GM18868 (cell line): ENCODE results near the gene RC3H1.
"Not testable (repeated sequence)": the region's sequence is repeated elsewhere in the genome, so short reads cannot be mapped to it uniquely, and the experiment has no call there.

Experiments used
- ATAC-seq: cut with Tn5 transposase; IDR thresholded peaks from one replicate; pipeline ENCODE4 v1.9.1; 2021; ENCODE audit warnings: mild to moderate bottlenecking, moderate library complexity; ENCODE audit not compliant: unreplicated experiment

RC3H1 gene

GRCh38 chr1:174031099-174031498 lies 8.9 kb upstream of the RC3H1 start:
- ATAC-seq, result no peak

DNA sequence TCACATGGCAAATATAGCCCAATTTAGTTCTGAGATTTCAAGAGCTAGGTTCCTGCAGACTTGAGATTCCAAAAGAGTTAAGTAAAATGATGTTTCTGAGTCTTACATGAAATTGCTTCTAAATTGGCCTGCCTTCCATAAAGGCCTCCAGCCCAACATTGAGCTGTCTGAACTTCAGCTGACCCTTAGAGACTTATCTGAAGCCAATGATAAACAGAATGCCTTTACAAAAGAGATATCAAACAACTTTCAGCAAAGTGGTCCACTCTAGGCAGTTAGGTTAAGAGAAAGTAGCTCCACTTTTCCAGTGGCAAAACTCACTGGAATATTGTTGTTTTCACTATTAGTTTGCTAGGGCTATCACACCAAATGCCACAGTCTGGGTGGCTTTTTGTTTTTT lies 6.3 kb upstream of the RC3H1 start:
- ATAC-seq, result no peak

DNA sequence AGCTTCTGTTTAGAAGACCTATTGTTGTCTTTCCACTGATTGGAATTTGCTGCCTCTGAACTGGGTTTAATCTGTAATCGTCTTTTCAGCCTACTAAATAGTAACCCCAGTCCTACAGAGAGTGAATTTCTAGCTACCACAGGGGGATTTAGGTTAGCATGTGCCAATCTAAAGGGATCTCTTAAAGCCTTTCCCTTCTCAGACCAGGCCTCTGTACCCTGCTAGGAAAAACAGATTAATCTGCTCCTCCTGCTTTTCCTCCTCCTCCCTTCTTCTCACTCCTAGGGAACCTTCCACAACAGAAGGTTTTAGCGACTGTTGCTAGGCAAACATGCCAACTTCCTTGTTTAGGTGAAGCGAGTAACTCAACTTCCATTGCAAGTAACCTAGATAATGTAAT lies 1.3 kb upstream of the RC3H1 start:
- ATAC-seq, result no peak

GRCh38 chr1:174022976-174023277 lies 770 bp upstream of the RC3H1 start:
- ATAC-seq, result no peak

DNA sequence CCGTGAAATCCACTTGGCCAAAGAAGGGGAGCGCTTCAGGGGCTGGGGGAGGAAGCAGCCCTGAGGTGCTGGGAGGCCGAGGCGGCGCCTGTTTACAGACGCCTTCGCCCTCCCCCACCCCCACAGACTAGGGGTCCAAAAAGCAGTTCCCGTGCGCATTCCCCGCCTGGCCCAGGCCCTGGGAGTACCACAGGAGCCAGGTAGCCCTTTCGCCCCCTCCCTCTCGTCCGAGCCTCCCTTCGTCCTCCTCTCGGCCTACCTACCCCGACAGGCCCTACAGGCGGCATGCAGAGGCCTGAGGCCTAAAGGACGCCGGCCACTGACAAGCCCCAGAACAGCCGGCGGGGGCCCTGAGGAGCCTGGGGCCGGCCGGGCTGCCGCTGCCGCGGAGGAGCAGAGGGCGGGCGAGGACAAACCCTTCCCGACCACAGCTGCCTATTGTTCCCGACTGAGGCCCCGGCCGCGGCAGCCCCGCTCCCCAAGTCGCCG lies 522 bp downstream of the RC3H1 start:
- peak; percentile 33 for ATAC-seq

DNA sequence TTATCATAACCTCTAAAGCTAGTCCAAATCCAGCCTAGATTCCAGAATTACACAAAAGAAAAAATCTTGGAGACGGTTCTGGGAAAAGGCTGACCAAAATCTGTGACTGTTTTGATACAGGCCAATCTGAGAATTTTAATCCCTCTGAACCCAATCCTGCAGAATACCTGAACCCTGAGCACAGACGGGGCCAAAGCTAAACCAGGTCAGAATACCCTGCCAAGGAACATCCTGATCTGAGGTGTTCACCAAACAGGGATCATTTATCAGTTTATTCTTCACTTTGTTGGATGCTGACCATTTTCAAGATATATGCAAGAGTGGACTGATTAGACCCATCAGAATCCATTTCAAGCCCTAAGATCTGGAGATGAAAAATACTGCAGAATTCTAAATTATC lies 3.6 kb downstream of the RC3H1 start:
- no peak for ATAC-seq

DNA sequence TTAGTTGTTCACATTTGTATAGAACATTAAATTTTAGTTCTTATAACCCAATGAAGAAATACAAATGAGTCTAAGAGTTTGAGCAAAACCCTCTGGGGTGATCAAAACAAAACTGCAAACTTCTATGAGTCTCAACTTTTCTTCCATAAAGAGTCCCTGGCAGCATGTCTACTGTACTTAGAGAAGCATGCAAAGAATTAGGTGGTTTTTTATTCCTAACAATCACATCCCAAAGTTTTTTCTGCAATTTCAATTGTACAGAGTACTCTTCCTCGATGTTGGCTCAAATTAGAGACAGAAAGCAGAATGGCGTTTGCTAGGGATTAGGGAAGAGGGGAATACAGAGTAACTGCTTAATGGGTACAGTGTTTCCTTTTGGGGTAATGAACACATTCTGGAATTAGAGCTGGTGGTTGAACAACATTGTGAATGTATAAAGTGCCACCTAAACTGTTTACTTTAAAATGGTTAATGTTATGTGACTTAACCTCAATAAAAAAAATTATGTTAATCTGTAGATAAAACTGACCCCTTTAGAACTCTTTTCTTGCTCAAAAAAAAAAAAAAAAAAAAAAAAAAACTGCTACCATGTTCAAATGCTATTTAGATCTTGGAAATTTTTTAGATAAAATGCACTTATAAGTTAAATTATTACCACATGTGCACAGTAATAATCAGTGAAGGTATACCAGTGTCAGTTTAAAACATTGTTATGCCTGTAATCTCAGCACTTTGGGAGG lies 4.8 kb downstream of the RC3H1 start:
- ATAC-seq, result no peak

- no peak for ATAC-seq
These were observed 8.2 kb downstream of the RC3H1 start for GRCh38 chr1:174013864-174014418.

DNA sequence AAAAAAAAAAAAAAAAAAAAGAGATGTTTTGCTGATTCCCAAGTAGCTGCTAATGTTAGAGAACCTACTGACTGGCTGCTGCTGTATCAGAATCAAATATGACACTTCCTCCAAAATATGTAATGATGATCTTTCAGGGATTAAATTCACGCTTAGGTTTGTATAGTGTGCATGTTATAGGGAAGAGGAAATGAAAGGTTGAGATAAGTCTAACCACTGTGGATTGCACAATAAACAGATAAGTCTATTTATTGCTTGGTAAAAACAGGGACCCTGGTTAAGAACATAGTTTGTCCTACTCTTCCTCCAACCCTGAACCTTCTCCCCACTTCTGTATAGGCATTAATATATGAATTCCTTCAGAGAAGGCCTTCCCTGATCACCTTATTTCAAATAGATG lies 13.2 kb downstream of the RC3H1 start:
- ATAC-seq, result no peak

DNA sequence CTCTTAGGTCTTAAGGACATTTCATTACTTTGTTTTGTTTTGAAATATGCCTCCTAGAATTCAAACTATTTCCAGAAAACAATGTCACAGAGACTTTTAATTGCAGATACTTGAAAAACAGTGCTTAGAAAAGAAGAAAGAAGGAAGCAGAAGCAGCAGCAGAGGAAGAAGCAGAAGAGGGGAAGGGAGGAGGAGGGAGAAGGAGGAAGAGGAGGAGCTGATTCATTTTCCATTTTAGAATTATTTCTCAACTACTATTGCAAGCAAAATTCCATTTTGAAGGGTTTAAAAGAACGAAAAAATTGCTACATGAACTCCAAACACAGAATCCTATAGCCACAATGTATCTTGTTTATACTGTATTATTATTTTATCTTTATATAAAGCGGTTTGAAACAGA lies 13.9 kb downstream of the RC3H1 start:
- no peak for ATAC-seq

GRCh38 chr1:174007851-174008250 lies 14.3 kb downstream of the RC3H1 start:
- ATAC-seq, result no peak

DNA sequence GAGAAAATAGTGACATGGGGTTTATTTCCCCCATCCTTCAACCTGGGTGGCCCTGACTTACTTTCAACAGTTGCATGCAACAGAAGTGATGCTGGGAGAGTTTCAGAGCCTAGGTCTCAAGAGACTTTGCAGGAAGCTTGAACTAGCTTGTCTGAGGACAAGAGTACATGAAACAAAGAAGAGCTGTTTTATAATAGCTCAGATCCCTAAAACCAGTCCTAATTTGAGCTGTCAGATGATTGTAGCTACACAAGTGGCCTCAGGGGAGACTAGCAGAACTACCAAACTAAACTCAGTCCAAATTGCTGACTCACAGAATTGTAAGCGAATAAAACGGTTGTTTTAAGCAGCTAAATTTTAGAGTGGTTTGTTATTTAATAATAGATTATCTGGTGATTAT lies 17.1 kb downstream of the RC3H1 start:
- peak; percentile 96 for ATAC-seq

- ATAC-seq, result no peak
These were observed 18.3 kb downstream of the RC3H1 start for GRCh38 chr1:174003867-174004266.

DNA sequence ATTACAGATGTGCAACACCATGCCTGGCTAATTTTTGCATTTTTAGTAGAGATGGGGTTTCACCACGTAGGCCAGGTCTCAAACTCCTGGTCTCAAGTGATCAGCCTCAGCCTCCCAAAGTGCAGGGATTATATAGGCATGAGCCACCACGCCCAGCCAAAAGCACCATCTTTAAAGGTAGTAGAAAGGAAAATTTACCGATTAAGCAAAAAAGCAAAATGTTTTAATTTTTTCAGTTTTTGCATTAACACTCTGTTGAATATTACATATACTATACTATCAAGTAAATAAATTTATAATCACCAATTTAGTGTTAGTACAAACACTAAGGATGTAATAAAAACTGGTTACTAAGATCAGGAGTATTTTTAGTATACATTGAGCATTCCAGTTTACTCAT lies 20.6 kb downstream of the RC3H1 start:
- no peak for ATAC-seq

- ATAC-seq, result no peak
These were observed 21.8 kb downstream of the RC3H1 start for GRCh38 chr1:174000371-174000770.

- ATAC-seq, result no peak
These were observed 24.4 kb downstream of the RC3H1 start for GRCh38 chr1:173997791-173998190.

DNA sequence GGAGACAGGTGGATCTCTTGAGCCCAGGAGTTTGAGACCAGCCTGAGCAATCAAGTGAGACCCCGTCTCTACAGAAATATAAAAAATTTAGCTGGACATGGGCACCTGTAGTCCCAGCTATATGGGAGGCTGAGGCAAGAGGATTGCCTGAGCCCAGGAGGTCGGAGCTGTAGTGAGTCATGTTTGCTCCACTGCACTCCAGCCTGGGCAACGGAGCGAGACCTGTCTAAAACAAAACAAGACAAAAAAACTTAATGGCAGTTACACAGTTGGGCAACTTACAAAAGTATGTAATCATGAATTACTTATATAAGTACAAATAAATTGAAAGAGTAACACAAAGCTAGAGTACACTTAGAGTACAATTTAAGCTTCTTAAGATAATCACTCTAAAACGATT lies 25.2 kb downstream of the RC3H1 start:
- ATAC-seq, result no peak

DNA sequence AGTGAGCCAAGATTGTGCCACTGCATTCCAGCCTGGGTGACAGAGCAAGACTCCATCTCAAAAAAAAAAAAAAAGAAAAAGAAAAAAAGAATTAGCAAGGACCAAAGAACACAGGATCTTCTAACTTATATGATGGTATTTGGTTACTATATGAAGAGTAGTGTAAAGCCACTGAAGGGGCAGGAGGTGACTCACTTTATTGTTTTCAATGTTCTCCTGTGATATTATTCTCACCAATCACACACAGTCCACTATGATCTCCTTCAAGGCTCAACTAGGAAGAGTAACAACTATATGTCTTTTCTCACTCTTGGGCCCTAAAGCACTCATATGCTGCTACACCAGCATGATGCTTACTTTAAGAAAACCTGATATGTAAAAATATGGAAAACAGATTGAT lies 26.7 kb downstream of the RC3H1 start:
- ATAC-seq, result no peak

DNA sequence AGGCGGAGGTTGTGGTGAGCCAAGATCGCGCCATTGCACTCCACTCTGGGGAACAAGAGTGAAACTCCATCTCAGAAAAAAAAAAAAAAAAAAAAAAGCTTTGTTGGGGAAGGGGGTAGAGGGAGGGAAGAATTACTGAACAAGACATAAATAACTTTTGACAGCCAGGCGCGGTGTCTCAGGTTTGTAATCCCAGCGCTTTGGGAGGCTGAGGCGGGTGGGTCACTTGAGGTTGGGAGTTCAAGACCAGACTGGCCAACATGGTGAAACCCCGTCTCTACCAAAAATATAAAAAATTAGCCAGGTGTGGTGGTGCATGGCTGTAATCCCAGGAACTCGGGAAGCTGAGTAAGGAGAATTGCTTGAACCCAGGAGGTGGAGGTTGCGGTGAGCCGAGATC lies 28.2 kb downstream of the RC3H1 start:
- not testable (repeated sequence) for ATAC-seq

- ATAC-seq, result no peak
These were observed 34.1 kb downstream of the RC3H1 start for GRCh38 chr1:173988068-173988467.

- no peak for ATAC-seq
These were observed 35.2 kb downstream of the RC3H1 start for GRCh38 chr1:173986951-173987350.

DNA sequence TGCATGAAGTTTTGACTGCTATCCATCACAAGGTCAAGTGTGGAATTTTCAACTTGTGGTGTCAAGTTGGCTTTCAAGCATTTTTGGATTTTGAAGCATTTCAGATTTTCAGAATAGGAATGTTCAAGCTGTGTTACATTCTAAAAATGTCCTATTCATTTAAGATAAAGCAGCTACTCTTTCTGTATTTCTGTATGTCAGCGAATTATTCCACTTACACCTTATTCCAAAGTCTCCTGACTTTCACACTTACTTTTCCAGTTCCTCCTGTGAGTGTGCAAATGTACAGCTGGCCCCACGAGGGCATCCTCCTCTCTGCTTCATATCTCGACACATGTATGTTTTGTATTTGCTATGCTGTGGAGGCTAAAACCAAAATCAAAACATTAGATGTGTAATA lies 51.9 kb downstream of the RC3H1 start:
- no peak for ATAC-seq

- ATAC-seq, result not testable (repeated sequence)
These were observed 56.3 kb downstream of the RC3H1 start for GRCh38 chr1:173965896-173966295.
